HG02759 (cell line): ENCODE measurements around the gene TTC6.

Experiments
- ATAC-seq: cut with Tn5 transposase; IDR thresholded peaks from one replicate; pipeline ENCODE4 v1.9.1; 2021; ENCODE audit warnings: mild to moderate bottlenecking, moderate library complexity; ENCODE audit not compliant: unreplicated experiment

The TTC6 gene

GRCh38 chr14:37584211-37585100 lies 11.0 kb upstream of the TTC6 start:
- ATAC-seq, result no peak

GRCh38 chr14:37585101-37585511 lies 10.3 kb upstream of the TTC6 start:
- ATAC-seq, result no peak

- ATAC-seq, result no peak
These were observed 9.2 kb upstream of the TTC6 start for GRCh38 chr14:37585971-37586796.

GRCh38 chr14:37586797-37587130 lies 8.7 kb upstream of the TTC6 start:
- no peak for ATAC-seq

GRCh38 chr14:37587131-37587803 lies 8.2 kb upstream of the TTC6 start:
- ATAC-seq, result no peak

GRCh38 chr14:37587881-37588666 lies 7.4 kb upstream of the TTC6 start:
- ATAC-seq, result no peak

- no peak for ATAC-seq
These were observed 6.8 kb upstream of the TTC6 start for GRCh38 chr14:37588667-37588955.

GRCh38 chr14:37588956-37589714 lies 6.3 kb upstream of the TTC6 start:
- no peak for ATAC-seq

- no peak for ATAC-seq
These were observed 5.6 kb upstream of the TTC6 start for GRCh38 chr14:37589715-37590427.

- no peak for ATAC-seq
These were observed 4.8 kb upstream of the TTC6 start for GRCh38 chr14:37590428-37591139.

- ATAC-seq, result no peak
These were observed 4.0 kb upstream of the TTC6 start for GRCh38 chr14:37591311-37591940.

- no peak for ATAC-seq
These were observed 3.4 kb upstream of the TTC6 start for GRCh38 chr14:37591941-37592481.

- no peak for ATAC-seq
These were observed 2.7 kb upstream of the TTC6 start for GRCh38 chr14:37592482-37593408.

GRCh38 chr14:37593511-37594237 lies 1.8 kb upstream of the TTC6 start:
- no peak for ATAC-seq

- ATAC-seq, result no peak
These were observed 1.0 kb upstream of the TTC6 start for GRCh38 chr14:37594238-37594970.
